Measurements from ENCODE around the gene NUP50.

Gene NUP50

GRCh38 chr22:45163451-45164269 is at the start of gene NUP50:
NUP50 (plus strand) TSS chr22:45163925; CDS start chr22:45168178, 4,253 bp downstream.
- peak; percentile 96 for DNase-seq

GRCh38 chr22:45120440-45120839 is 43.3 kb upstream of the NUP50 start:
- DNase-seq, result no peak

GRCh38 chr22:45120931-45121330 is 42.8 kb upstream of the NUP50 start:
- no peak for DNase-seq

GRCh38 chr22:45124176-45124847 is 39.4 kb upstream of the NUP50 start:
- DNase-seq, result peak; percentile 21

GRCh38 chr22:45125188-45125587 is 38.5 kb upstream of the NUP50 start:
- DNase-seq, result peak; percentile 19

GRCh38 chr22:45127866-45128265 is 35.9 kb upstream of the NUP50 start:
- DNase-seq, result no peak

- DNase-seq, result no peak
Measured at GRCh38 chr22:45129703-45130524, 33.8 kb upstream of the NUP50 start.

- no peak for DNase-seq
Measured at GRCh38 chr22:45130891-45131290, 32.8 kb upstream of the NUP50 start.

GRCh38 chr22:45131749-45132148 is 32.0 kb upstream of the NUP50 start:
- DNase-seq, result no peak

- no peak for DNase-seq
Measured at GRCh38 chr22:45134313-45134712, 29.4 kb upstream of the NUP50 start.

- no peak for DNase-seq
Measured at GRCh38 chr22:45136594-45136993, 27.1 kb upstream of the NUP50 start.

- DNase-seq, result no peak
Measured at GRCh38 chr22:45139693-45140092, 24.0 kb upstream of the NUP50 start.

- DNase-seq, result no peak
Measured at GRCh38 chr22:45142376-45142775, 21.3 kb upstream of the NUP50 start.

GRCh38 chr22:45144916-45145315 is 18.8 kb upstream of the NUP50 start:
- DNase-seq, result no peak

- no peak for DNase-seq
Measured at GRCh38 chr22:45149671-45150070, 14.1 kb upstream of the NUP50 start.

GRCh38 chr22:45150139-45150538 is 13.6 kb upstream of the NUP50 start:
- no peak for DNase-seq

GRCh38 chr22:45151503-45151902 is 12.2 kb upstream of the NUP50 start:
- DNase-seq, result no peak

GRCh38 chr22:45154383-45154782 is 9.3 kb upstream of the NUP50 start:
- DNase-seq, result no peak

GRCh38 chr22:45155050-45155840 is 8.5 kb upstream of the NUP50 start:
- no peak for DNase-seq

- DNase-seq, result no peak
Measured at GRCh38 chr22:45157907-45158306, 5.8 kb upstream of the NUP50 start.

- DNase-seq, result no peak
Measured at GRCh38 chr22:45159652-45160462, 3.9 kb upstream of the NUP50 start.

- DNase-seq, result no peak
Measured at GRCh38 chr22:45162531-45162930, 1.2 kb upstream of the NUP50 start.
